Measurements from ENCODE around the gene TNFRSF13B. TPM values are rescaled to one million over a fixed set of nuclear protein-coding genes. Genes with fewer than 3 reads are reported as not detected.
A peak's percentile ranks its signal among the peaks of the same experiment; 100 is the strongest.
"Not testable (repeated sequence)": the region's sequence is repeated elsewhere in the genome, so short reads cannot be mapped to it uniquely, and the experiment has no call there.

The TNFRSF13B gene
- total RNA-seq, 1 experiment from 2014 or later = 0.28 TPM

- not testable (repeated sequence) for H3K79me2 ChIP-seq (ENCODE audit: insufficient read depth, low read length); H4K91ac ChIP-seq (ENCODE audit: insufficient read length, low read depth, low read length); H3K27me3 Mint-ChIP-seq (ENCODE audit: low read depth); H3K9me3 Mint-ChIP-seq; H3K27me3 ChIP-seq (ENCODE audit: insufficient read depth, low read length); H3K18ac ChIP-seq (ENCODE audit: insufficient read length, low read depth, low read length); H3K23me2 ChIP-seq (ENCODE audit: insufficient read length, low read depth, low read length, poor library complexity, severe bottlenecking); H2BK12ac ChIP-seq (ENCODE audit: insufficient read length, low read depth, low read length); H4K8ac ChIP-seq (replicated peaks; ENCODE audit: insufficient read length, low read depth, low read length); H3K36me3 Mint-ChIP-seq (ENCODE audit: insufficient read depth in 1 of 3, low read depth in 3 of 3); H3K56ac ChIP-seq (ENCODE audit: insufficient read length, low read depth, low read length); H2BK120ac ChIP-seq (ENCODE audit: low read depth, low read length, poor library complexity, severe bottlenecking); H2AFZ ChIP-seq (ENCODE audit: low read length); H2BK20ac ChIP-seq (ENCODE audit: low read depth, low read length, poor library complexity, severe bottlenecking); H2AK5ac ChIP-seq (ENCODE audit: insufficient read length, low read length); H3K4ac ChIP-seq (ENCODE audit: low read depth, low read length); H3K4me3 Mint-ChIP-seq; H3K4me1 ChIP-seq (ENCODE audit: insufficient read depth, low read length); H2BK15ac ChIP-seq (ENCODE audit: low read depth, low read length); H4K5ac ChIP-seq (ENCODE audit: insufficient read length, low read depth, low read length); H2BK5ac ChIP-seq (ENCODE audit: insufficient read length, low read length); DNase-seq; H3K27ac ChIP-seq (ENCODE audit: insufficient read length, low read depth, low read length); H3K79me1 ChIP-seq (ENCODE audit: insufficient read depth, low read depth, low read length, poor library complexity, severe bottlenecking); H3K9me3 ChIP-seq (ENCODE audit: control insufficient read depth, low read depth, low read length); H3K23ac ChIP-seq (ENCODE audit: insufficient read length, low read depth, low read length); H3K14ac ChIP-seq (ENCODE audit: insufficient read depth, low read length); H4K20me1 ChIP-seq (ENCODE audit: control insufficient read depth, insufficient read depth, insufficient read length); H3K9ac ChIP-seq (ENCODE audit: extremely low read depth, insufficient read length, low read length); H3T11ph ChIP-seq (ENCODE audit: low read length); H3K4me2 ChIP-seq (ENCODE audit: insufficient read depth, insufficient read length, low read length)
- WGBS (ENCODE audit: extremely low coverage, insufficient read length, low lambda C conversion rate) = no CpG with 5 or more reads among the region's 14 CpGs
- Mint-ChIP-seq H3K27ac (peak overlapping the region in 2 of 3 experiments; percentile 28 to 76; a peak in 3 of 7 replicates), H3K4me1 (peaks cover 13 to 23% of the 10 kb centered on the region in 2 experiments)
Measured at GRCh38 chr17:17004997-17005614, 33.2 kb upstream of the TNFRSF13B start.

Measured in H9 (cell line).